IMR-90 (cell line): ENCODE measurements around the gene PRDM12. TPM values are rescaled to one million over a fixed set of nuclear protein-coding genes. Genes with fewer than 3 reads are reported as not detected.

Source experiments
- ATAC-seq: fragments of 200-7000 bp; cut with Tn5 transposase; 2 replicates; pipeline ENCODE4 v1.9.1; 2020; ENCODE audit warnings: low read depth, mild to moderate bottlenecking, moderate library complexity
- BruUV-seq: library from RNA; stranded (reverse); fragments of 400-500 nt; replicated peaks from 2 replicates; lab custom pipeline; 2021; lab: Mats Ljungman, UMichigan
- CTCF ChIA-PET: fragments of 300-600 bp; formaldehyde crosslinking; extraction: SDS; loops from one replicate; lab custom pipeline; 2021; ENCODE audit warnings: antibody characterized with exemption; lab: Yijun Ruan, JAX
- POLR2A ChIA-PET: fragments of 300-600 bp; sonication (Branson Sonifier 250); formaldehyde crosslinking; loops from one replicate; lab custom pipeline; 2022; ENCODE audit warnings: antibody characterized with exemption; ENCODE audit not compliant: unreplicated experiment; lab: Charles Lee
- DNase-seq: peaks from one replicate; pipeline ENCODE4 v3.0.0; 2013
- H2AFZ ChIP-seq: replicated peaks from 2 replicates; pipeline ENCODE3; 2013; ENCODE audit warnings: low read length, mild to moderate bottlenecking; ENCODE audit not compliant: poor library complexity
- H2AK5ac ChIP-seq: 2 replicates; pipeline ENCODE4 v1.6.1; 2013; ENCODE audit warnings: low read depth, low read length, inconsistent platforms
- H2AK9ac ChIP-seq: replicated peaks from 2 replicates; pipeline ENCODE3; 2013; ENCODE audit warnings: mild to moderate bottlenecking, low read depth, low read length, moderate library complexity; ENCODE audit not compliant: poor library complexity
- H2BK120ac ChIP-seq: 2 replicates; pipeline ENCODE4 v1.6.1; 2013; ENCODE audit warnings: low read depth, low read length, inconsistent platforms
- H2BK15ac ChIP-seq: 3 replicates; pipeline ENCODE4 v1.6.1; 2013; ENCODE audit warnings: low read depth, low read length, inconsistent platforms
- H2BK20ac ChIP-seq: 2 replicates; pipeline ENCODE4 v1.6.1; 2013; ENCODE audit warnings: low read depth, mild to moderate bottlenecking, inconsistent platforms, low read length, moderate library complexity
- H2BK5ac ChIP-seq: 2 replicates; pipeline ENCODE4 v1.6.1; 2013; ENCODE audit warnings: mild to moderate bottlenecking, low read depth, low read length, inconsistent platforms; ENCODE audit not compliant: poor library complexity, severe bottlenecking
- H3K14ac ChIP-seq: replicated peaks from 2 replicates; pipeline ENCODE4 v1.6.1; 2013; ENCODE audit warnings: low read depth, low read length, inconsistent platforms
- H3K18ac ChIP-seq: 2 replicates; pipeline ENCODE4 v1.6.1; 2013; ENCODE audit warnings: low read depth, low read length, control low read depth
- H3K23ac ChIP-seq: 2 replicates; pipeline ENCODE4 v1.6.1; 2013; ENCODE audit warnings: low read depth, low read length, inconsistent platforms
- H3K27ac ChIP-seq: 2 replicates; pipeline ENCODE4 v1.5.1; 2013; ENCODE audit warnings: mild to moderate bottlenecking, control low read depth, low read length; ENCODE audit not compliant: insufficient read depth
- H3K27me3 ChIP-seq: 2 replicates; pipeline ENCODE4 v1.6.1; 2013; ENCODE audit warnings: low read length; ENCODE audit not compliant: control insufficient read depth, insufficient read depth
- H3K36me3 ChIP-seq: 2 replicates; pipeline ENCODE4 v1.6.1; 2013; ENCODE audit warnings: low read length, mixed read lengths; ENCODE audit not compliant: control insufficient read depth, insufficient read depth
- H3K4ac ChIP-seq: 2 replicates; pipeline ENCODE4 v1.6.1; 2013; ENCODE audit warnings: low read depth, low read length, inconsistent platforms
- H3K4me1 ChIP-seq: 2 replicates; pipeline ENCODE4 v1.6.1; 2013; ENCODE audit warnings: low read length, mixed read lengths; ENCODE audit not compliant: control insufficient read depth, insufficient read depth
- H3K4me2 ChIP-seq: 2 replicates; pipeline ENCODE4 v1.6.1; 2013; ENCODE audit warnings: low read depth, mild to moderate bottlenecking, control low read depth, low read length, moderate library complexity
- H3K4me3 ChIP-seq: 2 replicates; pipeline ENCODE4 v1.5.1; 2013; ENCODE audit warnings: low read depth, mild to moderate bottlenecking, control low read depth, low read length, moderate library complexity; ENCODE audit not compliant: insufficient read depth
- H3K56ac ChIP-seq: 2 replicates; pipeline ENCODE4 v1.6.1; 2013; ENCODE audit warnings: low read length, inconsistent platforms; ENCODE audit not compliant: insufficient read depth; ENCODE audit errors: extremely low read depth
- H3K79me1 ChIP-seq, 2 experiments: 2 replicates each; pipeline ENCODE4 v1.6.1; 2013; ENCODE audit warnings: low read length in 2 of 2, inconsistent platforms in 1 of 2, low read depth in 1 of 2
- H3K9ac ChIP-seq: 2 replicates; pipeline ENCODE4 v1.6.1; 2013; ENCODE audit warnings: low read depth, low read length, control low read depth
- H3K9me1 ChIP-seq: 2 replicates; pipeline ENCODE4 v1.6.1; 2013; ENCODE audit warnings: low read length, inconsistent platforms; ENCODE audit not compliant: insufficient read depth
- H3K9me3 ChIP-seq: 2 replicates; pipeline ENCODE4 v1.6.1; 2013; ENCODE audit warnings: low read length; ENCODE audit not compliant: control insufficient read depth, insufficient read depth
- H4K20me1 ChIP-seq: 2 replicates; pipeline ENCODE4 v1.6.1; 2013; ENCODE audit warnings: low read length, inconsistent platforms; ENCODE audit not compliant: insufficient read depth
- H4K5ac ChIP-seq: 2 replicates; pipeline ENCODE4 v1.6.1; 2013; ENCODE audit warnings: mild to moderate bottlenecking, low read depth, low read length, control low read depth
- H4K8ac ChIP-seq, 2 experiments: 2 replicates each; pipeline ENCODE4 v1.6.1; 2013; ENCODE audit warnings: low read depth in 2 of 2, low read length in 2 of 2, control low read depth in 1 of 2, inconsistent platforms in 1 of 2
- H4K91ac ChIP-seq: 2 replicates; pipeline ENCODE4 v1.6.1; 2013; ENCODE audit warnings: low read depth, low read length, inconsistent platforms; ENCODE audit not compliant: insufficient read depth
- MAFK ChIP-seq: IDR thresholded peaks from 2 replicates; pipeline ENCODE4 v1.6.1; 2012; ENCODE audit warnings: low read depth, low read length, improper control_type of control experiment
- POLR2A ChIP-seq: IDR thresholded peaks from 2 replicates; pipeline ENCODE4 v1.6.1; 2012; ENCODE audit warnings: mild to moderate bottlenecking, low read depth, low read length
- RAD21 ChIP-seq: IDR thresholded peaks from 2 replicates; pipeline ENCODE4 v1.6.1; 2012; ENCODE audit warnings: low read length, improper control_type of control experiment
- SMC3 ChIP-seq: fragments of 150-350 bp; IDR thresholded peaks from 2 replicates; pipeline ENCODE4 v1.6.1; 2016; ENCODE audit warnings: low read depth, mild to moderate bottlenecking, antibody characterized with exemption, low read length, moderate library complexity
- USF2 ChIP-seq: fragments of 150-350 bp; IDR thresholded peaks from 2 replicates; pipeline ENCODE4 v1.6.1; 2017; ENCODE audit warnings: mild to moderate bottlenecking, antibody characterized with exemption, low read length, low read depth
- WGBS, 2 experiments: methylation state at CpG; one replicate each; pipeline versions ENCODE4 v1.1.5 to v1.1.7; 2013; ENCODE audit warnings: missing lambda C conversion rate in 2 of 2; ENCODE audit not compliant: insufficient read length in 1 of 2; ENCODE audit errors: extremely low coverage in 2 of 2; 5-methylcytosine and 5-hydroxymethylcytosine counted together
- dilution Hi-C: fragments of 300-500 bp; cut with HindIII; formaldehyde crosslinking; loops from one replicate; pipeline ENCODE4 v1.14.3; 2018; ENCODE audit warnings: low sequenced_read_pairs; ENCODE audit not compliant: unreplicated experiment
- in situ Hi-C: fragments of 300-500 bp; cut with MboI; formaldehyde crosslinking; loops from 3 replicates; pipeline ENCODE4 v1.14.3; 2019; ENCODE audit warnings: low sequenced_read_pairs, inconsistent platforms, mixed read lengths
- intact Hi-C: fragments of 100-400 bp; cut with micrococcal nuclease; formaldehyde crosslinking; loops from 2 replicates; pipeline ENCODE4 v1.10.0; 2022
- polyA plus RNA-seq, 3 experiments: library from polyadenylated mRNA; depleted of rRNA; stranded (reverse); fragments of >200 nt; gene quantifications; 2 replicates each; pipeline ENCODE4 v1.2.3, GENCODE V29; 2012; ENCODE audit warnings: low replicate concordance in 1 of 3
- total RNA-seq: library from RNA; depleted of rRNA; stranded (reverse); fragments of >200 nt; gene quantifications from 2 replicates; pipeline ENCODE4 v1.2.3, GENCODE V29; 2012

PRDM12 gene
- total and polyA plus RNA-seq, 2 of the 4 experiments (the other 2 are of a cell fraction) = not detected

- Histone ChIP-seq H3K4ac (no peak overlapping the region), H3K56ac (no peak overlapping the region), H3K27ac (no peak overlapping the region), H4K20me1 (no peaks in the 10 kb centered on the region), H3K27me3 (peaks cover 27% of the 10 kb centered on the region), H3K36me3 (no peaks in the 10 kb centered on the region), H3K9me3 (no peaks in the 10 kb centered on the region), H4K5ac (no peak overlapping the region), H3K79me1 (no peaks in the 10 kb centered on the region), H2BK20ac (no peak overlapping the region), H3K4me2 (no peak overlapping the region), H2BK120ac (no peak overlapping the region), H3K9me1 (no peaks in the 10 kb centered on the region), H3K4me3 (no peak overlapping the region), H2AK5ac (no peak overlapping the region), H3K4me1 (peaks cover 4% of the 10 kb centered on the region), H2BK5ac (no peak overlapping the region), H2AFZ (no peak overlapping the region), H4K8ac (no peak overlapping the region), H3K9ac (no peak overlapping the region), H3K18ac (no peak overlapping the region), H2AK9ac (no peak overlapping the region), H4K91ac (no peak overlapping the region), H3K23ac (no peak overlapping the region), H2BK15ac (no peak overlapping the region), H3K14ac (no peak overlapping the region)
- CTCF ChIA-PET = no interaction called here
- ATAC-seq (no peak), DNase-seq (no peak)
- intact Hi-C loops = no loop called here
- WGBS, 2 experiments = no CpG with 5 or more reads among the region's 7 CpGs
- in situ Hi-C loops = no loop called here
- no TSS peak for BruUV-seq
- dilution Hi-C loops = no loop called here
- TF ChIP-seq USF2 (no peak), MAFK (no peak), SMC3 (no peak), RAD21 (no peak), POLR2A (no peak)
- POLR2A ChIA-PET = no interaction called here
These were observed 12.9 kb downstream of the PRDM12 start for GRCh38 chr9:130677252-130677651.
